NCI-H187 treated with DMSO at 0.1 percent for 48 hours (cell line): ENCODE data around the gene CENPM.

ENCODE experiments used
- DNase-seq: peaks from one replicate; lab custom pipeline; 2025; lab: John Stamatoyannopoulos, UW

CENPM gene

GRCh38 chr22:41932353-41932752 is 14.6 kb downstream of the CENPM start:
- DNase-seq, result no peak

- DNase-seq, result no peak
Measured at GRCh38 chr22:41931701-41932269, 15.2 kb downstream of the CENPM start.

GRCh38 chr22:41929418-41929810 is 17.5 kb downstream of the CENPM start:
- no peak for DNase-seq

GRCh38 chr22:41928593-41929417 is 18.1 kb downstream of the CENPM start:
- DNase-seq, result no peak

GRCh38 chr22:41927813-41928212 is 19.1 kb downstream of the CENPM start:
- DNase-seq, result no peak

- no peak for DNase-seq
Measured at GRCh38 chr22:41925783-41926460, 21.0 kb downstream of the CENPM start.

GRCh38 chr22:41923595-41924276 is 23.2 kb downstream of the CENPM start:
- no peak for DNase-seq

- no peak for DNase-seq
Measured at GRCh38 chr22:41922940-41923594, 23.9 kb downstream of the CENPM start.

- no peak for DNase-seq
Measured at GRCh38 chr22:41922328-41922727, 24.6 kb downstream of the CENPM start.

- no peak for DNase-seq
Measured at GRCh38 chr22:41920271-41920976, 26.5 kb downstream of the CENPM start.

- DNase-seq, result no peak
Measured at GRCh38 chr22:41919357-41920224, 27.4 kb downstream of the CENPM start.

GRCh38 chr22:41917903-41918791 is 28.8 kb downstream of the CENPM start:
- no peak for DNase-seq

- DNase-seq, result no peak
Measured at GRCh38 chr22:41917375-41917902, 29.5 kb downstream of the CENPM start.

GRCh38 chr22:41916745-41917358 is 30.1 kb downstream of the CENPM start:
- no peak for DNase-seq

- no peak for DNase-seq
Measured at GRCh38 chr22:41915786-41916493, 31.0 kb downstream of the CENPM start.

- no peak for DNase-seq
Measured at GRCh38 chr22:41915035-41915785, 31.7 kb downstream of the CENPM start, which contains the start of gene SHISA8. TSS of gene SHISA8 (minus strand) at chr22:41915074. CDS start at chr22:41914667, 407 bp downstream.

GRCh38 chr22:41914611-41915034 is 32.3 kb downstream of the CENPM start:
- DNase-seq, result no peak
